Keratinocyte (primary cell): ENCODE measurements around the gene REM1.

Source experiments
- CTCF ChIP-seq, 3 experiments: IDR thresholded peaks in 1 of 3; conservative IDR thresholded peaks in 1 of 3; optimal IDR thresholded peaks in 1 of 3; 2 replicates in 2 of 3; 3 replicates in 1 of 3; pipeline versions ENCODE3 to v1.5.1; 2011; ENCODE audit warnings: low read length in 3 of 3, mild to moderate bottlenecking in 3 of 3, moderate library complexity in 2 of 3, control low read depth in 1 of 3, inconsistent platforms in 1 of 3; ENCODE audit not compliant: insufficient read depth in 2 of 3; ENCODE audit errors: extremely low read depth in 1 of 3
- EZH2 ChIP-seq: IDR thresholded peaks from one replicate; pipeline ENCODE4 v1.6.1; 2012; ENCODE audit warnings: inconsistent platforms, mild to moderate bottlenecking, low read length, moderate library complexity

- TF ChIP-seq EZH2 (no peak), CTCF (optimal IDR thresholded peaks at IDR 0.05 in 1 of 3, IDR thresholded peaks at IDR 0.05 in 1 of 3, conservative IDR thresholded peaks at IDR 0.05 in 1 of 3; ENCODE audit: extremely low read depth in 1 of 3, insufficient read depth in 2 of 3, low read length in 3 of 3) (no peak)
Observed at GRCh38 chr20:31472395-31473330, 2.4 kb upstream of the REM1 start.
